Measurements from ENCODE around the gene FDX2.

DNA sequence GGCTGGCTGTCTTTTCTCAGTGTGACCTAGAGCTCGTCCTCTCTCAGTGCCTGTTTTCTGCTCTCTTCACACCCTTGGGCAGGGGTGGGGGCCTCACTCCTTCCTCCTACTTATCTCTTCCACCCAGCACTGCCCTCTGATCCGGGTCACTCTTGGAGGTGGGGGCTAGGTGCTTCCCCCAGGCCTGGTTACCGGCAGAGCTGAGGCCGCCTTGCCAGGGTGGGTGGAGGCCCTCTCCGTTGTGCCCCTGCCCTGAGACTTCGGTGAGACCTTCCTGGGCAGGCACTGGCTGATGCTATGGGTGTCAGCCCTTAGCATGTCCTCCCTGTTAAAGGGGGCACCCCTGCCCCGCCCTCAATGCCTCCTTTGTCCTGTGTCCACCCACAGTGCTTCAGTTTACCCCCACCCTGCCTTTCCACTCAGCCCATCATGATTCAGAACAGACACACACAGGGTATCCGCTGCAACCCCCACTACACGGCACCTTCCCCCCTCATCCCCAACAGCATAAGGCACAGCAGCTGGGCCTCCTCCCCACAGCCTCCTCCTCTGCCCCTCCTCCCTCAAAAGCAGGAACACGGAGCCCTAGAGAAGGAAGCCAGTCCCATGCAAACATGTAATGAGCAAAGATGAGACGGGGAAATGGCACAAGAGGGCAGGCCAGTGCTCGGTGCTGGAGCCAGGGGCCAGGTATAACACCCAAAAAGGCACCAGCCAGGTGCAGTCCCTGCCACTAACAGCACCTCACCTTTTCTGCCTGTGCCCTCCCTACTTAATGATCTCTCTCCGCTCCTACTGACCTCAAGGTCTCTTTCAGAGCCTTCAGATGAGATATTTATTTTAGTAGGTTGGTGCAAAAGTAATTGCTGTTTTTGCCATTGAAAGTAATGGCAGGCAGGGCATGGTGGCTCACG lies 16.0 kb downstream of the FDX2 start:
- no peak for TF ChIP-seq POLR2A (IDR thresholded peaks at IDR 0.05; ENCODE audit: low read depth, low read length)
- TF ChIP-seq, protein P1, sequence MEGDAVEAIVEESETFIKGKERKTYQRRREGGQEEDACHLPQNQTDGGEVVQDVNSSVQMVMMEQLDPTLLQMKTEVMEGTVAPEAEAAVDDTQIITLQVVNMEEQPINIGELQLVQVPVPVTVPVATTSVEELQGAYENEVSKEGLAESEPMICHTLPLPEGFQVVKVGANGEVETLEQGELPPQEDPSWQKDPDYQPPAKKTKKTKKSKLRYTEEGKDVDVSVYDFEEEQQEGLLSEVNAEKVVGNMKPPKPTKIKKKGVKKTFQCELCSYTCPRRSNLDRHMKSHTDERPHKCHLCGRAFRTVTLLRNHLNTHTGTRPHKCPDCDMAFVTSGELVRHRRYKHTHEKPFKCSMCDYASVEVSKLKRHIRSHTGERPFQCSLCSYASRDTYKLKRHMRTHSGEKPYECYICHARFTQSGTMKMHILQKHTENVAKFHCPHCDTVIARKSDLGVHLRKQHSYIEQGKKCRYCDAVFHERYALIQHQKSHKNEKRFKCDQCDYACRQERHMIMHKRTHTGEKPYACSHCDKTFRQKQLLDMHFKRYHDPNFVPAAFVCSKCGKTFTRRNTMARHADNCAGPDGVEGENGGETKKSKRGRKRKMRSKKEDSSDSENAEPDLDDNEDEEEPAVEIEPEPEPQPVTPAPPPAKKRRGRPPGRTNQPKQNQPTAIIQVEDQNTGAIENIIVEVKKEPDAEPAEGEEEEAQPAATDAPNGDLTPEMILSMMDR (IDR thresholded peaks at IDR 0.05; ENCODE audit: extremely low read depth in 1 of 2, insufficient read depth in 1 of 2, low read depth in 1 of 2, low read length in 2 of 2) = no peak
